ENCODE results near the gene PRKN.

DNA sequence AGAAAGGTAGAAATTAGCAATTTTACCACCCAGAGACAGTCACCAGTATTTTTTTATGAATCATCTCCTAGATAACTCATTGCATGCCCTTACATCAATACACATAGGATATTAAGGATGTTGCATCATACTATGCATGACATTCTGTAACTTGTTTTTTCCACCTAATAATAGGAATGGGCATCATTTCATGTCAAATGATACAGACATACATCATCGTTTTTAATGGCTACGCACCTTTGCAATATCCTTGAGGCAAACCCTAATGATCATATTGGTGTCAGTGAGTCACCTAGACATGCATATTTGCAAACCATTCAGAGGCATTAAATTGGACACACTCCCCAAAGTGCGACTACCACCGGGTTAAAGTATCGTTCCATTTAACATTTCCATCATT is 1144.0 kb downstream of the PRKN start:
- TF ChIP-seq, protein P1, sequence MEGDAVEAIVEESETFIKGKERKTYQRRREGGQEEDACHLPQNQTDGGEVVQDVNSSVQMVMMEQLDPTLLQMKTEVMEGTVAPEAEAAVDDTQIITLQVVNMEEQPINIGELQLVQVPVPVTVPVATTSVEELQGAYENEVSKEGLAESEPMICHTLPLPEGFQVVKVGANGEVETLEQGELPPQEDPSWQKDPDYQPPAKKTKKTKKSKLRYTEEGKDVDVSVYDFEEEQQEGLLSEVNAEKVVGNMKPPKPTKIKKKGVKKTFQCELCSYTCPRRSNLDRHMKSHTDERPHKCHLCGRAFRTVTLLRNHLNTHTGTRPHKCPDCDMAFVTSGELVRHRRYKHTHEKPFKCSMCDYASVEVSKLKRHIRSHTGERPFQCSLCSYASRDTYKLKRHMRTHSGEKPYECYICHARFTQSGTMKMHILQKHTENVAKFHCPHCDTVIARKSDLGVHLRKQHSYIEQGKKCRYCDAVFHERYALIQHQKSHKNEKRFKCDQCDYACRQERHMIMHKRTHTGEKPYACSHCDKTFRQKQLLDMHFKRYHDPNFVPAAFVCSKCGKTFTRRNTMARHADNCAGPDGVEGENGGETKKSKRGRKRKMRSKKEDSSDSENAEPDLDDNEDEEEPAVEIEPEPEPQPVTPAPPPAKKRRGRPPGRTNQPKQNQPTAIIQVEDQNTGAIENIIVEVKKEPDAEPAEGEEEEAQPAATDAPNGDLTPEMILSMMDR (IDR thresholded peaks at IDR 0.05), result no peak
- TF ChIP-seq POLR2A (IDR thresholded peaks at IDR 0.05), result no peak
